ENCODE data around the gene RLIM. TPM values are rescaled to one million over a fixed set of nuclear protein-coding genes. Genes with fewer than 3 reads are reported as not detected.

RLIM gene
- total and polyA plus RNA-seq, 2 of the 8 experiments (the other 6 are each of a cell fraction or from before 2014, with no cell fraction given) = 6.3 to 34.6 TPM

- TF ChIP-seq MAX (IDR thresholded peaks at IDR 0.05) (peak; percentile 78; the same call in 1 of the 2 replicates), TBP (IDR thresholded peaks at IDR 0.05; ENCODE audit: low read depth, low read length) (peak; percentile 88), TAF7 (optimal IDR thresholded peaks at IDR 0.05; ENCODE audit: borderline replicate concordance, low read depth, low read length) (peak; percentile 65), TEAD4 (IDR thresholded peaks at IDR 0.05; ENCODE audit: low read depth, low read length) (no peak)
- TF ChIP-seq, protein P1, sequence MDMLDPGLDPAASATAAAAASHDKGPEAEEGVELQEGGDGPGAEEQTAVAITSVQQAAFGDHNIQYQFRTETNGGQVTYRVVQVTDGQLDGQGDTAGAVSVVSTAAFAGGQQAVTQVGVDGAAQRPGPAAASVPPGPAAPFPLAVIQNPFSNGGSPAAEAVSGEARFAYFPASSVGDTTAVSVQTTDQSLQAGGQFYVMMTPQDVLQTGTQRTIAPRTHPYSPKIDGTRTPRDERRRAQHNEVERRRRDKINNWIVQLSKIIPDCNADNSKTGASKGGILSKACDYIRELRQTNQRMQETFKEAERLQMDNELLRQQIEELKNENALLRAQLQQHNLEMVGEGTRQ (IDR thresholded peaks at IDR 0.05; ENCODE audit: low read length) = peak; percentile 51; the same call in 1 of the 2 replicates
These were observed at the start of gene RLIM (continued) for GRCh38 chrX:74614093-74614909.

Data from H1 (cell line).